Choroid plexus epithelial cell (primary cell): ENCODE data around the gene RNF149.
"Not testable (repeated sequence)": the region's sequence is repeated elsewhere in the genome, so short reads cannot be mapped to it uniquely, and the experiment has no call there.

Experiments
- DNase-seq: peaks from one replicate; pipeline ENCODE4 v3.0.0-alpha.2; 2010; ENCODE audit warnings: low read depth
- H3K4me3 ChIP-seq: 2 replicates; pipeline ENCODE4 v1.5.1; 2011; ENCODE audit warnings: low read depth, mild to moderate bottlenecking, control low read depth, low read length, moderate library complexity
- TF ChIP-seq, protein P1 (sequence below): conservative IDR thresholded peaks from 2 replicates; pipeline ENCODE4 v1.5.1; 2011; ENCODE audit warnings: low read depth, mild to moderate bottlenecking, control low read depth, inconsistent platforms, low read length, moderate library complexity

The RNF149 gene

DNA sequence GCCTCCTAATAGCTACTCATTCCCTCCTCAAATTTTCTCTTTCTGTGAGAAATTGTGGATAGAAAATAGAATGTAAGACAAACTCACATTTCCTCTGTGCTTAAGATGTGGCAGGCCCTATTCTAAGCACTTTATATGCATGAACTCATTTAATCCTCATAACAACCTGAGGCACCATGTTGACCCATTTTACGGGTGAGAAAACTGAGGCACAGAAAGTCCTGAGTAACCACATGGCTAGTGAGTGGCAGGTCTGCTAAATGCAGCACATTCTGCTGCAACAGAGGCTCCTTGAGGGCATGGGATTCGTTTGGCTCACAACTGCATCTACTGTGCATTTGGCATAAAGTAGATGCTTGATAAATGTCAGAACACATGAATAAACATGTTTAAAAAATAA lies 22.7 kb upstream of the RNF149 start:
- TF ChIP-seq, protein P1, sequence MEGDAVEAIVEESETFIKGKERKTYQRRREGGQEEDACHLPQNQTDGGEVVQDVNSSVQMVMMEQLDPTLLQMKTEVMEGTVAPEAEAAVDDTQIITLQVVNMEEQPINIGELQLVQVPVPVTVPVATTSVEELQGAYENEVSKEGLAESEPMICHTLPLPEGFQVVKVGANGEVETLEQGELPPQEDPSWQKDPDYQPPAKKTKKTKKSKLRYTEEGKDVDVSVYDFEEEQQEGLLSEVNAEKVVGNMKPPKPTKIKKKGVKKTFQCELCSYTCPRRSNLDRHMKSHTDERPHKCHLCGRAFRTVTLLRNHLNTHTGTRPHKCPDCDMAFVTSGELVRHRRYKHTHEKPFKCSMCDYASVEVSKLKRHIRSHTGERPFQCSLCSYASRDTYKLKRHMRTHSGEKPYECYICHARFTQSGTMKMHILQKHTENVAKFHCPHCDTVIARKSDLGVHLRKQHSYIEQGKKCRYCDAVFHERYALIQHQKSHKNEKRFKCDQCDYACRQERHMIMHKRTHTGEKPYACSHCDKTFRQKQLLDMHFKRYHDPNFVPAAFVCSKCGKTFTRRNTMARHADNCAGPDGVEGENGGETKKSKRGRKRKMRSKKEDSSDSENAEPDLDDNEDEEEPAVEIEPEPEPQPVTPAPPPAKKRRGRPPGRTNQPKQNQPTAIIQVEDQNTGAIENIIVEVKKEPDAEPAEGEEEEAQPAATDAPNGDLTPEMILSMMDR = no peak
- H3K4me3 ChIP-seq = no peak overlapping the region
- DNase-seq = no peak

DNA sequence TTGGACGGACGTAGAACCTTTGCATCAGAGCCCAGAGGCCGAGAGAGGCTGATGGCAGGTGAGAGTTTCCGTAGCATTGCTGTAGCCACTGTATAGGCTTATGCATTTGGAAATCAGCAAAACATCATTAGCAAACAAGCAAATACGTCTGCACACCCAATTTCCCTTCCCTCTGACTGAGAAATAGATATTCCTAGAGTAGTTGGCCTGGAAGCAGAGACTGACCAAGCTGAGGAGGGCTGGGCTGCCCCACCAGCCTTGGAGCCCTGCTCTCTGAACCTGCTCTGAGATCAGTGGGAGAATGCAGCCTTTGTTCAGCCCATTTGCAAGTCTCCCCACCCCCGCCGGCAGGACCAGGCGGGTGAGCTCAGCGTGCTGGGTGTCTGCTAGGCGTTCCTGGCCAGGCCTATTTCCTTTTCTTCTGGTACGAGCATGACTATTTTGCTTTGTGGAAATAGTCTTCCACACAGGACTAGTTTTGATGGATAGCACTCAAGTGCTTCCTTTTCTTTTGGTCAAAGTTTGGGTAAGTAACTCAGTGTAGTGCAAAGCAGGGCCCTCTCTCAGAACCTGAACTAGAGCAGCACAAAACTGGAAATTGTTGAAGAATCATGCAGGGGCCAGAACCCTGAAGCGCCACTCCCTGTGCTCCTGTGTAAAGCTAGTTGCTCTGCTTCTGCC lies 21.9 kb upstream of the RNF149 start:
- no peak overlapping the region for H3K4me3 ChIP-seq
- DNase-seq = no peak
- TF ChIP-seq, protein P1 = no peak

DNA sequence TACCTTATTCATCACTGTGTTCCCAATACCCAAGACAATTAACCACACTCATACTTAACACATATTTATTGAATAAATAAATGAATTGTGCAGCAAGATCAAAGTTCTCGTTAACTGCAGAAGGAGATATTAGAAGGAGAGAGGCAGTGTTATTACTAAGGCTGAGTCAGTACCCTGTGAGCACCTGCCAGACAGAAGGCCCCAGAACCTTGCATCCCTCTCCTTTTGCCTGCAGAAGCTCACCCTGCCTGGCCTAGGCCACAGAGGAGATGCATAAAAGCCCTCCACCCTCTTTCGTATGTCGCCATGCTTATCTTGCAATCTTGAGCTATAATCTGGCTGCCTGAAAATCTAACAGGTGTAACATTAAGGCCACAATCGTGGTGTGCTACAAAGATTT lies 20.5 kb upstream of the RNF149 start:
- TF ChIP-seq, protein P1 = no peak
- H3K4me3 ChIP-seq = no peak overlapping the region
- no peak for DNase-seq

DNA sequence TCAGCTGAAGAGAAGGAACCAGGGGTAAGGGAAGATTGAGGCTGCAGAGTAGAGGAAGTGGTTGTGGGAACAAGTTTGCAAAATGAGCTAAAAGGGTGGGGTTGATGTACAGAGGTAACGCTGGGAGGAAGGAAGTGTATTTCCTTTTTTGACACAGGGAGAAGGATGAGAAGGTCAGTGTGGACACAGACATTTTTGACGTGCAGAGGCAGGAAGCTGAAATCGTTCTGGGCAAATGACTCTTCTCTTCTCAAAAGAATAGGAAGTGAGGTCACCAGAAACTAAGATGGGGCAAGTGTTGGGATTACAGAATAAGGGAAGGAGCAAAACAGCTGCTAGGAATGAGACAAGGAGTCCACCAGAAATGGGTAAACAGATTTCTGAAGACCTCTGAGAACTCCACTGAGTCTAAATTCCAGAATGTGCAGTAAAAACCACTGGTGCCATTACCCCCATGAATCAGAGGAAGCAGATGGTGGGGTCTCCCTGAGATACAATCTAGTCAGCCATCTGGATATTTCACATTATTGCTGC lies 20.0 kb upstream of the RNF149 start:
- TF ChIP-seq, protein P1 = no peak
- no peak overlapping the region for H3K4me3 ChIP-seq
- peak; percentile 15 for DNase-seq

DNA sequence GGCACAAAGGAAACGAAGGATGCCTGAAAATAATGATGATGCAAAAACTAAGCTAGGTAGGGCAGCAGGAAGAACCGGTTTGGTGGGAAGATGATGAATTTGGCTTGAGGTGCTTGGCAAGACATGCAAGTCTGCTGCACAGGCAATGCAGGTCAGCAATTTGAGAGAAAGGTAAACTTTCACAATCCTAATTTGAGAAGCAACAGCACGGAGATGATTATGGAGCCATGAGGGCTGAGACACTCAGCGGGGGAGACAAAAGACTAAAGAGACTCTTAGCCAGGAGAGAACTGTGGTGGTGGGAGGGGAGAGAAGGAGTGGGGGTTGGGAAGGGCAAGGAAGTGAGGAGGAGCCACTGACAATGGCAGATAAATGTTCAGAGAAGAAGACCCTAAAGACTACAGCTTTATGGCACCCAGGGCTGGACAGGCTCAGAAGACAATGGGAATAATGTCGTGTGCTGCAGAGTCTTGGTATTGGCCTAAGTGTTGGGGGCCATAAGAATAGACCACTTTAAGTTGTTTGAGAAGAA lies 19.4 kb upstream of the RNF149 start:
- no peak for DNase-seq
- TF ChIP-seq, protein P1 = no peak
- H3K4me3 ChIP-seq = no peak overlapping the region

DNA sequence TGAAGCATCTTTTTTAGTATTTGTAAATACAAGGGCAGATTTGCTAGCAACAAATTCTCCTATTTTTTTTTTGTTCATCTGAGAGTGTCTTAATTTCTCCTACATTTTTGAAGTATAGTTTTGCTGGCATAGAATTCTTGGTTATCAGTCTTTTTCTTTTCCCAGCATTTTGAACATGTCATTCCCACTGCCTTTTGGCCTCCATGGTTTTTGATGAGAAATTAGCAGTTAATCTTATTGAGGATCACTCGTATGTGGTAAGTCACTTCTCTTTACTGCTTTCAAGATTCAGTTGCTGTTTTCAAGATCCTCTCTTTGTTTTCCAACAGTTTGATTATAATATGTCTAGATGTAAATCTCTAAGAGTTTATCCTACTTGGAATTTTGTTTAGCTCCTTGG lies 16.9 kb upstream of the RNF149 start:
- no peak for DNase-seq
- no peak overlapping the region for H3K4me3 ChIP-seq
- TF ChIP-seq, protein P1 = no peak

DNA sequence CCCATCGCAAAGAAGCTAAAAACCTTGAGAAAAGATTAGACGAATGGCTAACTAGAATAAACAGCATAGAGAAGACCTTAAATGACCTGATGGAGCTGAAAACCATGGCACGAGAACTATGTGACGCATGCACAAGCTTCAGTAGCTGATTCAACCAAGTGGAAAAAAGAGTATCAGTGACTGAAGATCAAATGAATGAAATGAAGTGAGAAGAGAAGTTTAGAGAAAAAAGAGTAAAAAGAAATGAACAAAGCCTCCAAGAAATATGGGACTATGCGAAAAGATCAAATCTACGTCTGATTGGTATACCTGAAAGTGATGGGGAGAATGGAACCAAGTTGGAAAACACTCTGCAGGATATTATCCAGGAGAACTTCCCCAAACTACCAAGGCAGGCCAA lies 8.1 kb upstream of the RNF149 start:
- DNase-seq, H3K4me3 ChIP-seq: not testable (repeated sequence)
